Osteocyte (in vitro differentiated cells): ENCODE data around the gene UBE3C. TPM values are rescaled to one million over a fixed set of nuclear protein-coding genes. Genes with fewer than 3 reads are reported as not detected.

ENCODE experiments used
- DNase-seq: peaks from one replicate; pipeline ENCODE4 v3.0.0; 2021; ENCODE audit warnings: mixed read lengths; ENCODE audit not compliant: unreplicated experiment; ENCODE audit errors: extremely low spot score
- H3K27ac Mint-ChIP-seq: one replicate; pipeline ENCODE4 v1.8.0; 2021; ENCODE audit warnings: mild to moderate bottlenecking, mixed read lengths; ENCODE audit not compliant: unreplicated experiment
- H3K27me3 Mint-ChIP-seq: one replicate; pipeline ENCODE4 v1.8.0; 2021; ENCODE audit warnings: mixed read lengths; ENCODE audit not compliant: unreplicated experiment
- H3K36me3 Mint-ChIP-seq: one replicate; pipeline ENCODE4 v1.8.0; 2021; ENCODE audit warnings: mixed read lengths; ENCODE audit not compliant: unreplicated experiment
- H3K4me1 Mint-ChIP-seq: one replicate; pipeline ENCODE4 v1.8.0; 2021; ENCODE audit warnings: mixed read lengths; ENCODE audit not compliant: unreplicated experiment
- H3K4me3 Mint-ChIP-seq: one replicate; pipeline ENCODE4 v1.8.0; 2021; ENCODE audit warnings: mild to moderate bottlenecking, moderate library complexity, mixed read lengths; ENCODE audit not compliant: unreplicated experiment
- H3K9me3 Mint-ChIP-seq: one replicate; pipeline ENCODE4 v1.8.0; 2021; ENCODE audit warnings: mixed read lengths; ENCODE audit not compliant: unreplicated experiment
- long read RNA-seq: library from polyadenylated mRNA; unstranded; transcript quantifications from one replicate; pipeline ENCODE4 v2.0.0, GENCODE V29; 2021
- total RNA-seq: library from RNA; stranded (reverse); gene quantifications from 2 replicates; pipeline ENCODE4 v1.2.1, GENCODE V29; 2021
- TF ChIP-seq, protein P1 (sequence below): fragments of 200-600 bp; sonication (generic); IDR thresholded peaks from 2 replicates; pipeline ENCODE4 v1.5.0; 2021; ENCODE audit warnings: antibody characterized with exemption, mild to moderate bottlenecking, moderate library complexity

Gene UBE3C
- 59.6 and 62.9 TPM in 2 replicates for total RNA-seq
- long read RNA-seq, full-length matches to known transcripts: 4 of 56 reads
- long read RNA-seq, partial matches to known transcripts: 46 of 56 reads
- long read RNA-seq, other reads (novel, unspliced or antisense): 6 of 56 reads

DNA sequence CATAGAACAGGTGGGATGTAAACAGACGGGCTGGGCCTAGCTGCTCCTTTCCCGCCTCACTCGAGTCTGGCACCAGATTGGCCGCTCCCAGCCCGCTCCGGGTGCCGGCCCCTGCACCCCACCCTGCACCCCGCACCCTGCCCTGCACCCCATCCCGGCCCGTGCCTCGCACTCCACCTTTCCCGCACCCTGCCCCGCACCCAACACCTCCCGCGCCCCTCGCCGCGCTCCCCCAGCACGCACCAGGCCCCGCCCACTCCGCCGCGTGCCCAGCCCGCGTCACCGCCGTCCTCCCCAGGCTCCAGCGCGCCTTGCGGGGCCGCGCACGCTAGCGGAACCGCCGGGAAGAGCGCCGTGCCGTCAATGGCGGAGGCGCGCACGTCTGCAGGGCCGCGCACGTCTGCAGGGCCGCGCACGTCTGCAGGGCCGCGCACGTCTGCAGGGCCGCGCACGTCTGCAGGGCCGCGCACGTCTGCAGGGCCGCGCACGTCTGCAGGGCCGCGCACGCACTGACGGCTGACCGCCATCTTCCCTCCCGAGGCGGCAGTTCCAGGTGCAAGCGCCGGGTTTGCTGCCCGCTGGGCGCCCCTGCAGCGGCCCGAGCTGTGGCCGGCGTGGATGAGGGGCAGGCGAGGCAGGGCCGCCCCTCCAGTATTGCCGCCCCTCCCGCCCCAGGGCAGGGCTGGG is at the start of gene UBE3C:
Gene UBE3C (plus strand): TSS at position 503 of the 687 bp plus-strand sequence. CDS start 347 bp downstream, outside the sequence.
- peak within 1 kb of the TSS; percentile 83 for H3K4me3 Mint-ChIP-seq
- DNase-seq: peak; percentile 96
- no peaks in the 10 kb centered on the region for H3K9me3 Mint-ChIP-seq
- peaks cover 6% of the 10 kb centered on the region for H3K36me3 Mint-ChIP-seq
- H3K4me1 Mint-ChIP-seq: peaks cover 31% of the 10 kb centered on the region
- TF ChIP-seq, protein P1, sequence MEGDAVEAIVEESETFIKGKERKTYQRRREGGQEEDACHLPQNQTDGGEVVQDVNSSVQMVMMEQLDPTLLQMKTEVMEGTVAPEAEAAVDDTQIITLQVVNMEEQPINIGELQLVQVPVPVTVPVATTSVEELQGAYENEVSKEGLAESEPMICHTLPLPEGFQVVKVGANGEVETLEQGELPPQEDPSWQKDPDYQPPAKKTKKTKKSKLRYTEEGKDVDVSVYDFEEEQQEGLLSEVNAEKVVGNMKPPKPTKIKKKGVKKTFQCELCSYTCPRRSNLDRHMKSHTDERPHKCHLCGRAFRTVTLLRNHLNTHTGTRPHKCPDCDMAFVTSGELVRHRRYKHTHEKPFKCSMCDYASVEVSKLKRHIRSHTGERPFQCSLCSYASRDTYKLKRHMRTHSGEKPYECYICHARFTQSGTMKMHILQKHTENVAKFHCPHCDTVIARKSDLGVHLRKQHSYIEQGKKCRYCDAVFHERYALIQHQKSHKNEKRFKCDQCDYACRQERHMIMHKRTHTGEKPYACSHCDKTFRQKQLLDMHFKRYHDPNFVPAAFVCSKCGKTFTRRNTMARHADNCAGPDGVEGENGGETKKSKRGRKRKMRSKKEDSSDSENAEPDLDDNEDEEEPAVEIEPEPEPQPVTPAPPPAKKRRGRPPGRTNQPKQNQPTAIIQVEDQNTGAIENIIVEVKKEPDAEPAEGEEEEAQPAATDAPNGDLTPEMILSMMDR: no peak
- H3K27me3 Mint-ChIP-seq: peaks cover 4% of the 10 kb centered on the region
- H3K27ac Mint-ChIP-seq: peak within 1 kb of the TSS; percentile 78

- no peaks in the 10 kb centered on the region for H3K4me1 Mint-ChIP-seq
- no peaks in the 10 kb centered on the region for H3K36me3 Mint-ChIP-seq
- TF ChIP-seq, protein P1: no peak
- no peak overlapping the region for H3K4me3 Mint-ChIP-seq
- peaks cover 10% of the 10 kb centered on the region for H3K9me3 Mint-ChIP-seq
- H3K27me3 Mint-ChIP-seq: peaks cover 4% of the 10 kb centered on the region
- no peak for DNase-seq
- H3K27ac Mint-ChIP-seq: no peak overlapping the region
Observed at GRCh38 chr7:157089100-157089610, 49.6 kb upstream of the UBE3C start.

- no peaks in the 10 kb centered on the region for H3K36me3 Mint-ChIP-seq
- TF ChIP-seq, protein P1: no peak
- no peak overlapping the region for H3K4me3 Mint-ChIP-seq
- no peak for DNase-seq
- H3K9me3 Mint-ChIP-seq: peaks cover 6% of the 10 kb centered on the region
- H3K27me3 Mint-ChIP-seq: peaks cover 4% of the 10 kb centered on the region
- no peaks in the 10 kb centered on the region for H3K4me1 Mint-ChIP-seq
- H3K27ac Mint-ChIP-seq: no peak overlapping the region
Observed at GRCh38 chr7:157090485-157091165, 48.1 kb upstream of the UBE3C start.

GRCh38 chr7:157096286-157097055 is 42.3 kb upstream of the UBE3C start:
- Mint-ChIP-seq H3K4me1 (no peaks in the 10 kb centered on the region), H3K36me3 (no peaks in the 10 kb centered on the region), H3K9me3 (peaks cover 6% of the 10 kb centered on the region), H3K27me3 (peaks cover 3% of the 10 kb centered on the region), H3K27ac (no peak overlapping the region), H3K4me3 (no peak overlapping the region)
- DNase-seq: no peak
- TF ChIP-seq, protein P1: no peak
